Measurements from ENCODE around the gene FBRSL1. TPM values are rescaled to one million over a fixed set of nuclear protein-coding genes. Genes with fewer than 3 reads are reported as not detected.

Gene FBRSL1
- total and polyA plus RNA-seq, 9 of the 15 experiments (the other 6 are each of a cell fraction or from before 2014, with no cell fraction given): 0.24 to 129 (median 7.3) TPM

GRCh38 chr12:132488127-132489077 is 1.5 kb upstream of the FBRSL1 start (continued):
- TF ChIP-seq ZNF512 (tag; IDR thresholded peaks at IDR 0.05) (no peak), KDM2B (CRISPR knock-in tag; IDR thresholded peaks at IDR 0.05) (no peak), RREB1 (CRISPR knock-in tag; IDR thresholded peaks at IDR 0.05) (peak; percentile 22; the same call in 1 of the 2 replicates), ELF1 (tag; IDR thresholded peaks at IDR 0.05) (no peak), ZFX (CRISPR knock-in tag; IDR thresholded peaks at IDR 0.05) (no peak), HINFP (tag; conservative IDR thresholded peaks at IDR 0.05; ENCODE audit: low read depth) (no peak), ZNF766 (CRISPR knock-in tag; conservative IDR thresholded peaks at IDR 0.05) (no peak), RBM22 (IDR thresholded peaks at IDR 0.05; ENCODE audit: low read depth, low read length, poor library complexity, severe bottlenecking) (no peak), ZNF395 (CRISPR knock-in tag; IDR thresholded peaks at IDR 0.05) (no peak), HIVEP1 (CRISPR knock-in tag; IDR thresholded peaks at IDR 0.05) (no peak), ZNF324 (CRISPR knock-in tag; IDR thresholded peaks at IDR 0.05) (no peak), MAFG (tag; conservative IDR thresholded peaks at IDR 0.05) (no peak), THRA (IDR thresholded peaks at IDR 0.05) (no peak), ARNT (IDR thresholded peaks at IDR 0.05) (no peak), RNF2 (IDR thresholded peaks at IDR 0.05) (peak; percentile 22; the same call in 1 of the 2 replicates)
